NCI-H1092 treated with DMSO at 0.1 percent for 48 hours (cell line): ENCODE data around the gene CCDC15.

ENCODE experiments used
- DNase-seq: peaks from one replicate; lab custom pipeline; 2025; lab: John Stamatoyannopoulos, UW

Gene CCDC15

GRCh38 chr11:125068368-125068767, 114.4 kb downstream of the CCDC15 start:
- DNase-seq, result no peak

GRCh38 chr11:125069008-125069407, 115.0 kb downstream of the CCDC15 start:
- no peak for DNase-seq

- no peak for DNase-seq
Measured at GRCh38 chr11:125069796-125070195, 115.8 kb downstream of the CCDC15 start.

- no peak for DNase-seq
Measured at GRCh38 chr11:125070699-125071254, 116.8 kb downstream of the CCDC15 start.

- DNase-seq, result no peak
Measured at GRCh38 chr11:125071435-125071834, 117.4 kb downstream of the CCDC15 start.

- no peak for DNase-seq
Measured at GRCh38 chr11:125071846-125072217, 117.8 kb downstream of the CCDC15 start.

GRCh38 chr11:125072218-125072960, 118.4 kb downstream of the CCDC15 start:
- no peak for DNase-seq

- no peak for DNase-seq
Measured at GRCh38 chr11:125072961-125073590, 119.1 kb downstream of the CCDC15 start.

- DNase-seq, result no peak
Measured at GRCh38 chr11:125073616-125074483, 119.8 kb downstream of the CCDC15 start.

GRCh38 chr11:125074511-125075241, 120.7 kb downstream of the CCDC15 start:
- no peak for DNase-seq

- DNase-seq, result no peak
Measured at GRCh38 chr11:125075242-125075625, 121.2 kb downstream of the CCDC15 start.

GRCh38 chr11:125075900-125076317, 121.9 kb downstream of the CCDC15 start:
- DNase-seq, result no peak

GRCh38 chr11:125076378-125076945, 122.5 kb downstream of the CCDC15 start:
- no peak for DNase-seq

GRCh38 chr11:125078016-125078415, 124.0 kb downstream of the CCDC15 start:
- no peak for DNase-seq

- no peak for DNase-seq
Measured at GRCh38 chr11:125078516-125079140, 124.6 kb downstream of the CCDC15 start.

- no peak for DNase-seq
Measured at GRCh38 chr11:125079151-125079877, 125.3 kb downstream of the CCDC15 start.

- DNase-seq, result no peak
Measured at GRCh38 chr11:125079878-125080530, 126.0 kb downstream of the CCDC15 start.

- DNase-seq, result no peak
Measured at GRCh38 chr11:125080531-125080911, 126.5 kb downstream of the CCDC15 start.

GRCh38 chr11:125081098-125081798, 127.2 kb downstream of the CCDC15 start:
- DNase-seq, result no peak
